Smooth muscle cell (in vitro differentiated cells): ENCODE results near the gene DSTYK. TPM values are rescaled to one million over a fixed set of nuclear protein-coding genes. Genes with fewer than 3 reads are reported as not detected.

ENCODE experiments used
- DNase-seq: peaks from one replicate; lab custom pipeline; 2025; ENCODE audit not compliant: unreplicated experiment; lab: John Stamatoyannopoulos, UW
- H2AFZ ChIP-seq: fragments of 200-600 bp; sonication (generic); 2 replicates; pipeline ENCODE4 v1.6.0; 2016; ENCODE audit warnings: antibody characterized with exemption, low read depth, mild to moderate bottlenecking
- H3F3A ChIP-seq: fragments of 200-600 bp; sonication (generic); 2 replicates; pipeline ENCODE4 v1.6.0; 2017; ENCODE audit warnings: antibody characterized with exemption, low read depth
- H3K27ac ChIP-seq: fragments of 200-600 bp; sonication (generic); 2 replicates; pipeline ENCODE4 v1.5.1; 2016; ENCODE audit warnings: low read depth, mild to moderate bottlenecking
- H3K27me3 ChIP-seq: fragments of 200-600 bp; sonication (generic); 2 replicates; pipeline ENCODE4 v1.6.1; 2016; ENCODE audit warnings: low read depth, mild to moderate bottlenecking
- H3K36me3 ChIP-seq: fragments of 200-600 bp; sonication (generic); 2 replicates; pipeline ENCODE4 v1.5.1; 2016; ENCODE audit warnings: low read depth
- H3K4me1 ChIP-seq: fragments of 200-600 bp; sonication (generic); 2 replicates; pipeline ENCODE4 v1.5.1; 2016; ENCODE audit warnings: low read depth
- H3K4me2 ChIP-seq: fragments of 200-600 bp; sonication (generic); 2 replicates; pipeline ENCODE4 v1.6.0; 2016; ENCODE audit warnings: mild to moderate bottlenecking
- H3K4me3 ChIP-seq: fragments of 200-600 bp; sonication (generic); 2 replicates; pipeline ENCODE4 v1.5.1; 2016; ENCODE audit warnings: mild to moderate bottlenecking
- H3K79me2 ChIP-seq: fragments of 200-600 bp; sonication (generic); 2 replicates; pipeline ENCODE4 v1.6.0; 2016; ENCODE audit warnings: low read depth, mild to moderate bottlenecking
- H3K9ac ChIP-seq: fragments of 200-600 bp; sonication (generic); 2 replicates; pipeline ENCODE4 v1.6.0; 2016; ENCODE audit warnings: low read depth
- H3K9me3 ChIP-seq: fragments of 200-600 bp; sonication (generic); replicated peaks from 2 replicates; pipeline ENCODE4 v1.5.1; 2016; ENCODE audit warnings: low read depth
- H4K20me1 ChIP-seq: fragments of 200-600 bp; sonication (generic); 2 replicates; pipeline ENCODE4 v1.6.0; 2016; ENCODE audit warnings: low read depth
- CTCF ChIP-seq: fragments of 200-600 bp; sonication (generic); IDR thresholded peaks from 2 replicates; pipeline ENCODE4 v1.5.1; 2017; ENCODE audit warnings: borderline replicate concordance, mild to moderate bottlenecking, antibody characterized with exemption; ENCODE audit not compliant: insufficient read depth, poor library complexity, severe bottlenecking
- WGBS: methylation state at CpG from one replicate; pipeline ENCODE4 v1.1.7; 2016; ENCODE audit warnings: low lambda C conversion rate; 5-methylcytosine and 5-hydroxymethylcytosine counted together
- polyA plus RNA-seq: library from polyadenylated mRNA; unstranded; fragments of >200 nt; fragmentation: Nextera tagmentation; extraction: Ambion mirVana; gene quantifications from 2 replicates; pipeline ENCODE4 v1.2.1, GENCODE V29; 2016
- total RNA-seq: library from RNA; depleted of rRNA; stranded (reverse); fragments of >200 nt; gene quantifications from 2 replicates; pipeline ENCODE4 v1.2.3, GENCODE V29; 2014

Gene DSTYK
- total and polyA plus RNA-seq, 2 experiments from 2014 or later = 6.9 to 8.7 TPM

GRCh38 chr1:205244384-205244783 is 32.9 kb upstream of the DSTYK start:
- no peak overlapping the region for H2AFZ ChIP-seq
- TF ChIP-seq CTCF = no peak
- H3K36me3 ChIP-seq = no peaks in the 10 kb centered on the region
- no peaks in the 10 kb centered on the region for H4K20me1 ChIP-seq
- no peak for DNase-seq
- no peak overlapping the region for H3K4me3 ChIP-seq
- no peaks in the 10 kb centered on the region for H3F3A ChIP-seq
- no peak overlapping the region for H3K27ac ChIP-seq
- H3K9me3 ChIP-seq = no peaks in the 10 kb centered on the region
- H3K79me2 ChIP-seq = no peaks in the 10 kb centered on the region
- H3K27me3 ChIP-seq = no peaks in the 10 kb centered on the region
- WGBS = 78% methylated on average over 4 of the region's 4 CpGs
- H3K9ac ChIP-seq = no peak overlapping the region
- H3K4me1 ChIP-seq = no peaks in the 10 kb centered on the region
- no peak overlapping the region for H3K4me2 ChIP-seq

GRCh38 chr1:205243350-205244191 is 32.1 kb upstream of the DSTYK start:
- Histone ChIP-seq H3K27ac (no peak overlapping the region), H3K4me1 (no peaks in the 10 kb centered on the region), H3K9me3 (no peaks in the 10 kb centered on the region), H3K9ac (no peak overlapping the region), H3F3A (no peaks in the 10 kb centered on the region), H3K27me3 (no peaks in the 10 kb centered on the region), H2AFZ (no peak overlapping the region), H3K36me3 (no peaks in the 10 kb centered on the region), H3K4me2 (no peak overlapping the region), H4K20me1 (no peaks in the 10 kb centered on the region), H3K4me3 (no peak overlapping the region), H3K79me2 (no peaks in the 10 kb centered on the region)
- 91% methylated on average over 8 of the region's 8 CpGs for WGBS
- no peak for TF ChIP-seq CTCF
- no peak for DNase-seq

- no peak overlapping the region for H3K9ac ChIP-seq
- WGBS = 98% methylated on average over 22 of the region's 36 CpGs
Measured at GRCh38 chr1:205241366-205242030, 30.0 kb upstream of the DSTYK start.

More at GRCh38 chr1:205241366-205242030, 30.0 kb upstream of the DSTYK start:
- Histone ChIP-seq H2AFZ (no peak overlapping the region), H3K27me3 (no peaks in the 10 kb centered on the region), H3K9me3 (no peaks in the 10 kb centered on the region), H3K4me2 (no peak overlapping the region), H3F3A (no peaks in the 10 kb centered on the region), H3K4me1 (no peaks in the 10 kb centered on the region), H4K20me1 (no peaks in the 10 kb centered on the region), H3K79me2 (no peaks in the 10 kb centered on the region), H3K4me3 (no peak overlapping the region), H3K27ac (no peak overlapping the region), H3K36me3 (no peaks in the 10 kb centered on the region)
- TF ChIP-seq CTCF = no peak
- no peak for DNase-seq
